Mesothelial cell of epicardium (in vitro differentiated cells): Measurements from ENCODE around the gene TUBG2. TPM values are rescaled to one million over a fixed set of nuclear protein-coding genes. Genes with fewer than 3 reads are reported as not detected.
"Not testable (repeated sequence)": the region's sequence is repeated elsewhere in the genome, so short reads cannot be mapped to it uniquely, and the experiment has no call there.

Source experiments
- DNase-seq, 2 experiments: peaks; one replicate each; pipeline ENCODE4 v3.0.0; 2021; ENCODE audit warnings: low spot score in 2 of 2; ENCODE audit not compliant: unreplicated experiment in 2 of 2
- H3K27ac Mint-ChIP-seq: 2 replicates; pipeline ENCODE4 v1.8.0; 2021; ENCODE audit warnings: mixed read lengths
- H3K27me3 Mint-ChIP-seq: 2 replicates; pipeline ENCODE4 v1.8.0; 2021; ENCODE audit warnings: low read depth, mixed read lengths
- H3K36me3 Mint-ChIP-seq: 2 replicates; pipeline ENCODE4 v1.8.0; 2021; ENCODE audit warnings: mixed read lengths
- H3K4me1 Mint-ChIP-seq: 2 replicates; pipeline ENCODE4 v1.8.0; 2021; ENCODE audit warnings: mixed read lengths
- H3K4me3 Mint-ChIP-seq: 2 replicates; pipeline ENCODE4 v1.8.0; 2021; ENCODE audit warnings: mild to moderate bottlenecking, moderate library complexity, mixed read lengths
- H3K9me3 Mint-ChIP-seq: 2 replicates; pipeline ENCODE4 v1.8.0; 2021; ENCODE audit warnings: mixed read lengths
- total RNA-seq: library from RNA; stranded (reverse); gene quantifications from 3 replicates; pipeline ENCODE4 v1.2.1, GENCODE V29; 2021
- TF ChIP-seq, protein P1 (sequence below): fragments of 200-600 bp; sonication (generic); IDR thresholded peaks from one replicate; pipeline ENCODE4 v1.5.0; 2021; ENCODE audit warnings: antibody characterized with exemption; ENCODE audit not compliant: unreplicated experiment

Gene TUBG2
- total RNA-seq, 1 donor from 2014 or later, result 33.4 TPM

DNA sequence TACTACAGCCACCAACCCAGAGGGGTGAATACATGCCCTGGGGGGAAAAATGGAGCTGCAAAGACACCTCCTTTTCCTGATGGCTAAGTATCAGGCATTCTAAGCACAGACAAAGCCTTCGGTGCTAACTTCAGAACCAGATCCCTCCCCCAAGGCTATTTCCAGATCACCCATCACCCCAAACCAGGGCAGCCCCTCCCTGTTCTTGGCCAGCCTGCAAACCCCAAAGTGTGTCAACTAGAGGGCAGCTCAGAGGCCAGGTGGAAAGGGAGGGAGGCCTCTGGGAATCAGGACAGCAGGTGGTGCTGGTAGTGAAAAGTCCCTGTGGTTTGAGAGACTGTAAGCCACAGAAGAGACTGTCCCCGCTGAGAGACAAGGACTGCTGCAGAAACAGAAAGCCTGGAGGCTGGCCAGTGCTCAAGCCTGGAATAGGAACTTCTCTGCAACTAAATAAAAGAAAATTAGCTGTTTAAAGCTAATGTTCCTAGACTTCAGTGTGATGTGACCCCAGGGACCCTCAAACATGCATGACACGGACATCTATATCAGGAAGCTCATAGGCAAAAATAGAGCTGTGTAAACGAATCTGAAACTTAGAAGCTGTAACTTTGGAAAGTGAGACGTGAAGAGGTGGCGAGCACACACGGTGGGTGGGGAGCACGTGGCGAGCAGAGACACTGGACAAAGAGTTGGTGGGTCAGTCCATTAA lies 40.5 kb upstream of the TUBG2 start:
- Mint-ChIP-seq H3K9me3 (no peaks in the 10 kb centered on the region), H3K4me3 (no peak overlapping the region), H3K36me3 (peaks cover 21% of the 10 kb centered on the region), H3K27me3 (no peaks in the 10 kb centered on the region), H3K4me1 (peaks cover 3% of the 10 kb centered on the region), H3K27ac (no peak overlapping the region)
- TF ChIP-seq, protein P1, sequence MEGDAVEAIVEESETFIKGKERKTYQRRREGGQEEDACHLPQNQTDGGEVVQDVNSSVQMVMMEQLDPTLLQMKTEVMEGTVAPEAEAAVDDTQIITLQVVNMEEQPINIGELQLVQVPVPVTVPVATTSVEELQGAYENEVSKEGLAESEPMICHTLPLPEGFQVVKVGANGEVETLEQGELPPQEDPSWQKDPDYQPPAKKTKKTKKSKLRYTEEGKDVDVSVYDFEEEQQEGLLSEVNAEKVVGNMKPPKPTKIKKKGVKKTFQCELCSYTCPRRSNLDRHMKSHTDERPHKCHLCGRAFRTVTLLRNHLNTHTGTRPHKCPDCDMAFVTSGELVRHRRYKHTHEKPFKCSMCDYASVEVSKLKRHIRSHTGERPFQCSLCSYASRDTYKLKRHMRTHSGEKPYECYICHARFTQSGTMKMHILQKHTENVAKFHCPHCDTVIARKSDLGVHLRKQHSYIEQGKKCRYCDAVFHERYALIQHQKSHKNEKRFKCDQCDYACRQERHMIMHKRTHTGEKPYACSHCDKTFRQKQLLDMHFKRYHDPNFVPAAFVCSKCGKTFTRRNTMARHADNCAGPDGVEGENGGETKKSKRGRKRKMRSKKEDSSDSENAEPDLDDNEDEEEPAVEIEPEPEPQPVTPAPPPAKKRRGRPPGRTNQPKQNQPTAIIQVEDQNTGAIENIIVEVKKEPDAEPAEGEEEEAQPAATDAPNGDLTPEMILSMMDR, result no peak
- no peak for DNase-seq

DNA sequence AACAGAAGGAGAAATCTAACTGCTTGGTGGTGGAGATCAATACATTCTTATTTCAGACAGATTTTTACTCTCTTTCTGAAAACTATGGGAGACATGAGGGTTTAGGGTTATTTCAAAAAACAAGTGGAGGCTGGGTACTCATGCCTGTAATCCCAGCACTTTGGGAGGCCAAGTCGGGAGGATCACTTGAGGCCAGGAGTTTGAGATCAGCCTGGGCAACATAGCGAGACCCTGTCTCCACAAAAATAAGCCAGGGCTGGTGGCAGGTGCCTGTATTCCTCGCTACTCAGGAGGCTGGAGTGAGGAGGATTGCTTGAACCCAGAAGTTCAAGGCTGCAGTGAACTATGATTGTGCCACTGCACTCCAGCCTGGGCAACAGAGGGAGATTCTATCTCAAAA lies 37.1 kb upstream of the TUBG2 start:
- not testable (repeated sequence) for H3K4me1 Mint-ChIP-seq, H3K9me3 Mint-ChIP-seq, H3K4me3 Mint-ChIP-seq, H3K27me3 Mint-ChIP-seq, DNase-seq, H3K27ac Mint-ChIP-seq, H3K36me3 Mint-ChIP-seq

DNA sequence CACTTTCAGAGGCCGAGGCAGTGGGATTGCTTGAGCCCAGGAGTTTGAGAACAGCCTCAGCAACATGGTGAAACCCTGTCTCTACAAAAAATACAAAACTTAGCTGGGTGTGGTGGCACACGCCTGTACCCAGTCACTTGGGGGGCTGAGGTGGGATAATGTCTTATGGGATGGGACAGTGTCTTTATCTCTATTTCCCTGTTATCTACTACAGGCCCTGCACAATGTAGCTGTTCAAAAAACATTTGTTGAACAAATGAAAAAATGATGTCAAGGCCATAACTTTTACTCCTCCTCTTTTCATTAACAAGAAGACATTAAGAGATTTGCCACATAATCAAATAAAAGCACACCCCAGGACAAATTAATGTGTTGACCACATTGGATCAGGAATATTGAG lies 35.8 kb upstream of the TUBG2 start:
- H3K36me3 Mint-ChIP-seq, result no peaks in the 10 kb centered on the region
- H3K4me1 Mint-ChIP-seq, result peaks cover 3% of the 10 kb centered on the region
- TF ChIP-seq, protein P1, result no peak
- H3K27me3 Mint-ChIP-seq, result no peaks in the 10 kb centered on the region
- no peak overlapping the region for H3K4me3 Mint-ChIP-seq
- DNase-seq, result no peak
- no peak overlapping the region for H3K27ac Mint-ChIP-seq
- no peaks in the 10 kb centered on the region for H3K9me3 Mint-ChIP-seq

DNA sequence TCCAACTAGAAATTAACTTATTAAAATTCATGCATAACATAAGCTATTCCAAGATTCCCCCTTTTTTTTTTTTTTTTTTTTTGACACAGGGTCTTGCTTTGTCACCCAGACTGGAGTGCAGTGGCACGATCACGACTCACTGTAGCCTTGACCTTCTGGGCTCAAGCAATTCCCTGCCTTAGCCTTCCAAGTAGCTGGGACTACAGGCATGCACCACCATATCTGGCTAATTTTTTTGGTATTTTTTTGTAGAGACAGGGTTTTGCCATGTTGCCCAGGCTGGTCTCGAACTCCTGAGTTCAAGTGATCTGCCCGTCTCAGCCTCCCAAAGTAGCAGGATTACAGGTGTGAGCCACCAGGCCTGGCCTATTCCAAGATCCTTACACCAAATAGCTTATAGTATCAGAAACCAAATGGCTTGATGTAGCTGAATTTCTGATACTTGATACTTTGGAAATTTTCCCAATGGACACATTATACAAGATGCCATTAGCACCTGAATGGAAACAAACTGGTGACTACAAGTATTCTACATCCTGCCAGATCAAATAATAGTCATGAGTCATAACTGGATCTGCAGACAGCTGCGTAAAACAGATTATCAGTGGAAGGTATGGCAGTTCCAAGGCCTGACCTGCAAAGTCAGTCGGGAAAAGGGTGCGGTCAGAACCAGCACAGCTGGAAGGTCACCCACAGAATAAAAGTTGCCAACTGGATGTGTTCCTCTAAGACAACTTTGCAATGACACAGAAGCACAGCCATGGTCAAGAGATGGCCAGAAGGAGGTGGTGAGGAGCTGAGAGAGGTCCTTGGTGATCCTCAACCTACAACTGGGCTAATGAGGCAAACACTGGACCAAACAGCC lies 35.1 kb upstream of the TUBG2 start:
- Mint-ChIP-seq H3K27ac (no peak overlapping the region), H3K4me1 (no peaks in the 10 kb centered on the region)
- DNase-seq, result no peak

DNA sequence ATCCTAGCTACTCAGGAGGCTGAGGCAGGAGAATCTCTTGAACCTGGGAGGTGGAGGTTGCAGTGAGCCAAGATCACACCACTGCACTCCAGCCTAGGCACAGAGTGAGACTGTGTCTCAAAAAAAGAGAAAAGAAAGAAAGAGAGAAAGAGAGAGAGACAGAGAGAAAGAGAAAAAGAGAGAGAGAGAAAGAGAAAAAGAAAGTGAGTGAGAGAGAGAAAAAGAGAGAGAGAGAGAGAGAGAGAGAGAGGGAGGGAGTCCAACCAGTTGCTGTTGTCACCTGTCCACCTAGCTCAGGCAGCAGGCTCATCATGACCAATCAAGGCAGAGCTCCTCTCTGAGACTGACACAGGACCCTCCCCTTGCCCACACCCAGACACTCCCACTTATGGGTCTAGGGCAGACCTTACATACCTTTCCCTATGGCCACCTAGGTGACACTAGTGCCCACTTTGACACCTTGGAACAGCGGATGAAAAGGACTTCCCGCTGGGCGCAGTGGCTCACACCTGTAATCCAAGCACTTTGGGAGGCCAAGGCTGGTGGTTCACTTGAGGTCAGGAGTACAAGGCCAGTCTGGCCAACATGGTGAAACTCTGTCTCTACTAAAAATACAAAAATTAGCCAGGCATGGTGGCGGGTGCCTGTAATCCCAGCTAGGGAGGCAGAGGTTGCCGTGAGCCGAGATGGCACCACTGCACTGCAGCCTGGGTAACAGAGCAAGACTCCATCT lies 31.9 kb upstream of the TUBG2 start:
- not testable (repeated sequence) for H3K27me3 Mint-ChIP-seq, H3K4me3 Mint-ChIP-seq, H3K9me3 Mint-ChIP-seq, DNase-seq, H3K36me3 Mint-ChIP-seq, H3K27ac Mint-ChIP-seq, H3K4me1 Mint-ChIP-seq

More for the DNA sequence above, 35.1 kb upstream of the TUBG2 start:
- Mint-ChIP-seq H3K27me3 (no peaks in the 10 kb centered on the region), H3K9me3 (no peaks in the 10 kb centered on the region), H3K36me3 (no peaks in the 10 kb centered on the region), H3K4me3 (no peak overlapping the region)
- TF ChIP-seq, protein P1, result no peak

DNA sequence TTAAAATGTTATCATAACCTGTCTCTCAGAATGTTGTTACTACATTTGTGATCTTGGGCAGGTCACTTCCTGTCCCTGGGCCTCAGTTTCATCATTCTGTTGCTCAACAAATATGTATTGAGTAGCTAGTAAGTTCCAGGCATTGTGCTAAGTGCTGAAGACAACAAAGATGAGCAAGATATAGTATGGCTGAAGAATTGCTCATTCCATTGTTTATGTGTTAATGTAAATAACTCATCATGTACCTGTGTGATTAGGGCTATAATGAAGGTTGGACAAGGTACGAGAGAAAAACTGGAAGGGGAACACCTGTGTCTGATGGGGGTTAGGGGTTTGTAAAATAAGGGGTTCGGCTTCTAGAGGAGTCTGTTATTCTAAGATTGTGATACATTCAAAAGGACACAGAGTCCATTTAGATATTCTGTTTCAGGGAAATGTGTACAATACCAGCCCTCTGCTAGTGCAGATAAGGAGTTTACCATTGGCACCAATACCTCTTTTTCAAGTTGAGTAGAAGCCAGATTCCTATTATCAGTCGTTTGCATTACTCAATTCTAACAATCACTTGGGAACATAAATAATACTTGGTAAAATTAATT lies 29.6 kb upstream of the TUBG2 start:
- no peak for DNase-seq
- H3K27me3 Mint-ChIP-seq, result no peaks in the 10 kb centered on the region
- H3K36me3 Mint-ChIP-seq, result no peaks in the 10 kb centered on the region
- H3K4me3 Mint-ChIP-seq, result no peak overlapping the region
- H3K4me1 Mint-ChIP-seq, result peaks cover 7% of the 10 kb centered on the region
- TF ChIP-seq, protein P1, result no peak
- no peak overlapping the region for H3K27ac Mint-ChIP-seq
- no peaks in the 10 kb centered on the region for H3K9me3 Mint-ChIP-seq
